NCI-H2196 treated with DMSO at 0.1 percent for 48 hours (cell line): ENCODE data around the gene SPECC1L.

Experiments
- DNase-seq: peaks from one replicate; lab custom pipeline; 2025; ENCODE audit not compliant: unreplicated experiment; lab: John Stamatoyannopoulos, UW

SPECC1L gene

GRCh38 chr22:24322522-24322921, 51.9 kb downstream of the SPECC1L start:
- DNase-seq = no peak

DNA sequence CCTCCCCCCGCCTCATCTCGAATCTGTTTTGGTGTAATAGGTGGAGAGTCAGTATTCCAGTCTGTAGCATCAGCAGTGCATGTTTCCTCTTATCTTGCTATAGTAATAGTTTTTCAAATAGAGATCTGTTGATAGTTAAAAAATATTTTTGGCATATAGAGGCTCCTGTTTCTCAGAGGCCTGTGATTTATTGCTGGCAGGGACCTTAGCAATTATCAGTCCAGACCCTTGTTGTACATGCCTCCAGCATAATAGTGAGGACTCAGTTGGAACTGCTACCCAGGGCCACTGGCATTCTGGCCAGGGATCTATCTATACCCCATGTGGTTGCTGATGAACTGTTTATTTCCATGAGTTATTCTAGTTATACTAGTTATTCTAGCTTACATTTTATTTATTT, 52.6 kb downstream of the SPECC1L start:
- DNase-seq = no peak

- DNase-seq = no peak
These were observed 53.1 kb downstream of the SPECC1L start for GRCh38 chr22:24323695-24324094.

GRCh38 chr22:24324137-24324536, 53.5 kb downstream of the SPECC1L start:
- DNase-seq = no peak

DNA sequence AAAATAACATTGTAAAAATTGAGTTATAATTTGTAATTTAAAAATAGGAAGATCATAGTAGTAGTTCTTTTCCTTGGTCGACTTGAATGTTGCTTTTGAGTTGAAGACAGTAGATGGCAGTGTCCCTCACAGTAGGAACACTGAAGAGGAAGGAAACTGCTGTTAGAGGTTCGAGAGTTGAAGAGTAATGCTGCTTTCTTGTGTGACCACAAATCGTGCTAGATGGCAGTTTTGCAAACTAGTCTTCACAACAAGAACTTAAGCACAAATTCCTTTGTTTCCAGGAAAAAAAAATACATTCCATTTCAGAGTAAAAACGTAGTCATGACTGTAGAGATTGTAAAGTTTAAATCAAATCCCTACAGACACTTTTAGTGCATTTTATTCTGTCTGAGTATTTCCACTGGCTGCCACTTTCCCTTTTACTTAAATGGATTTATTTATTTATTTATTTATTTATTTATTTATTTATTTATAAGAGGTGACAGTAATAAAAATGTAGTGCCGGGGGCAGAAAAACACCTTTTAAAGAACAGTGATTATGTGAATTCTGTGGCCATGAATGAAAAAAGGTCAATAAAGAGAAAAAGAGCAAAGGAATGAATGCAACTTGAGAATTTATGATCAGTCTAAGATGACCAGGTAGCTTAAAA, 54.6 kb downstream of the SPECC1L start:
- no peak for DNase-seq

DNA sequence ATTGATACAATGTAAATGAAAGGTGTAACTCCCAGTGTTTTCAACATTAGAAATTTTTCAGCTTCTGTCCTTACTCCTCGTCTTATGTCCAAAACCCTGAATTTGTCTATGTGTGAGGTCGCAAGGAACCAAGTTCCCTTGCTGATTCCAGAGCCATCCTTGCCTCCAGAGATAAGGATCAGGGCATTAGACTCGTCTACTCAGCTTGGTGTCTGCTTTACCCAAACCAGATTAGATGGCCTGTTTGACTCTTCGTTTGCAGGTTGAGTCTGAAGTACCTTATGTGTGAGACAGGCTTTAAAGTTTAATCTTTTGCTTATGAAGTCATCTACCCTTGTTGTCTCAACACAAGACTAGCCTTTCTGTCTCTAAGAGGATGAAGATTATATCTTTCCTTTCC, 55.6 kb downstream of the SPECC1L start:
- no peak for DNase-seq

DNA sequence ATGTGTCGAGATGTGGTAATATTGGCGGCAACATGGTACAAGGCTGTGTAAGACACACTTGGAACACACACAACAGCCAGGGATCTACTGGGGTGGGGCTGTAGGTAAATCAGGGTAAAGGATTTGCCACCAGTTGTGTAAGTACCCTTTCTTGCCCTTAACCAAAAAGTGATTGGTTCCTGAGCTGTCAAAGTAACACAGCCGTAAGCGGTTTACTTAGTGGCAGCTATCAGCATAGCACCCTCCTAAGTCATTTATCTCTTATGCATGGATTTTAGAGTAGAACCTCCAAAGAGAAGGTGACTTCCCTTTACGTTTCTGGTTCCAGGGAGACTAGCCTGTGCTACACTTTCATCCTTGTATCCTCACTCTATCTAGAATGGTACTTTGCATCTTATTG, 57.2 kb downstream of the SPECC1L start:
- DNase-seq = no peak

- no peak for DNase-seq
These were observed 58.8 kb downstream of the SPECC1L start for GRCh38 chr22:24329453-24329852.

GRCh38 chr22:24330636-24331035, 60.0 kb downstream of the SPECC1L start:
- DNase-seq = no peak

- no peak for DNase-seq
These were observed 61.1 kb downstream of the SPECC1L start for GRCh38 chr22:24331468-24332440.

DNA sequence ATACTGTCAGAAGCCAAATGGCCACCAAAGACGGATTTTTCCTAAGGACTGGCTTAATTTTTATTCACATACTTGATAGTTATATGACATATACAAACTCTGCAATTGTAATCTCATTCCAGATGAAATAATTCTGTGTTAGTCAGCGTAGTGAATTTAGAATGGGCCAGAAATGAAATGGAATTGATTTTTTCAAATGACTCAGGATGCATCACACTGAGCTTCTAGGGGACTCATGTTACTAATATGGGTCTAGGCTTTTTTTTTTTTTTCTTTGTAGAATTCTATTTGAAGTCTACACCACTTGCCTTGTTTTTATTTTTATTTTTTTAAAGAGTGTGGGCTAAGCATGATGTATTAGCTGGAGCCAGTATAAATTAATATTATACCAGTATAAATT, 62.7 kb downstream of the SPECC1L start:
- DNase-seq = no peak

- no peak for DNase-seq
These were observed 64.9 kb downstream of the SPECC1L start for GRCh38 chr22:24335496-24335895.

GRCh38 chr22:24337894-24338645, 67.4 kb downstream of the SPECC1L start:
- no peak for DNase-seq

DNA sequence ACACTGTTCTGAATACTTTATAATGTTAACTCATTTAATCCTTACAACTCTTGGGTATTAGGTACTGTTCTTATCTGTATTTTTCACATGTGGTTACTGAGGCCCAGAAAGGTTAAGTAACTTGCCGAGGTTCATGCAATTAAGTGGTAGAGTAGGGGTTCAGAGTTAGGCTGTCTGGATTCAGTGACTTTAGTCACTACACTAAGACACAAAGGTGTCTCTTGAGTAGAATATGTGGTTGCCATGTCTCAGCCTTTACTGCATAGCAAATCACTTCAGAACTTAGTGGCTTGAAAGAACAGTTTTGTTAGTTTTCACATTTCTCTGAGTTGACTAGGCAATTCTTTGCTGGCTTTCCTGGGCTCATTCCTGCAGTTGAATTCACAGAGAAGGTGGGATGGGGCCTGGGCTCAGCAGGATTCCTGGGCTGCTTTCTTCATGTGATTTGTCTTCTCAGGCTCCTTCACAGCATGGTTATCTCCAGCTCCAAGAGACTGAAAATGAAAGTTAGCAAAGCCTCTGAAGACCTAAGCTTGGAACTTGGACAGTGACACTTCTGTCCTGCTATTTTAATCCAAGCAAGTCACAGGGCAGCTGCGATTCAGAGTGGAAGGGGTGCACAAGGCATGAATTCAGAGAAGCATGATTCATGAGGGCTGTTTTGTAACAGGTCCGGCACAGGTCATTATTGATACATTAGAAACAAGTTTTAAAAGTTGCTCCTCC, 68.3 kb downstream of the SPECC1L start:
- DNase-seq = no peak

DNA sequence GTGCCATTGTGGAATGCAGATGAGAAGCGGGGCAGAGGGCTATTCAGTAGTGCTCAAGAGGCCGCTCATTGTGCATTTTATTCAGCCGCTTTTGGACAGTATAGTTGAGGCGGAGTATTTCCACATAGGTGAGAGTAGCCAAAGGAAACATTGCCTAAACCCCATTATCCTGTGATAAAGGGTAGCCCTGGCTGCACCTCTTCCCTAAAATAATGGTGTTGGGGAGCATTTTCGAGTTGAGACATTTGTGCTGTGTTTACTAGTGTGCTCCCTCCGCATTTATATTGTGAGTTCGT, 68.8 kb downstream of the SPECC1L start:
- no peak for DNase-seq

GRCh38 chr22:24341627-24342026, 71.0 kb downstream of the SPECC1L start:
- DNase-seq = no peak

- DNase-seq = no peak
These were observed 80.0 kb downstream of the SPECC1L start for GRCh38 chr22:24350627-24351026.

- no peak for DNase-seq
These were observed 82.5 kb downstream of the SPECC1L start for GRCh38 chr22:24353121-24353520.

- DNase-seq = no peak
These were observed 84.9 kb downstream of the SPECC1L start for GRCh38 chr22:24355574-24355973.

DNA sequence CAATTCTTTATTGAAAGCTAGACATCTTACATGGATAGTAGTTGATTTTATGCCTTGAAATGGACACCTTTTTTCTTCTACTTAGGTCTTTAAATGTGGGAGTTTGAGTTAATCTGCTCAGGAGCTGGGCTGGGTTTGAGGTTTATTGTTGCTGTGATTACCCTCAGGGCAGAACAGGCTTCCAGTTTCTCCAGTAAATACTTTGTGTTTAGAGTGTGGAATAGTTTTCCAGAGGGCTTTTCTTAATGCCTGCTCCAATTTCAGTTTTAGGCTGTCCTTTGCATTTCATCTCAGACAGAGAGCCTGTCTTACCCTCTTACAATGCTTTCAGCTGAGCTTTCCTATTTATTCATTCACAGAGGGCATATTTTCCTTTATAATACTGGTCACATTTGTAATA, 86.9 kb downstream of the SPECC1L start:
- no peak for DNase-seq
